Measurements from ENCODE around the gene INS.

- TF ChIP-seq POLR2AphosphoS5 (IDR thresholded peaks at IDR 0.05) (no peak), POLR2A (IDR thresholded peaks at IDR 0.05) (no peak), CTCF (IDR thresholded peaks at IDR 0.05) (no peak), EP300 (IDR thresholded peaks at IDR 0.05; ENCODE audit: low read depth) (no peak)
Measured at GRCh38 chr11:2171591-2172003, 10.6 kb upstream of the INS start, which contains the start of gene TH.

Data from transverse colon (tissue), 4 donors.